B cell (primary cell): ENCODE measurements around the gene NCAPG2.

Source experiments
- EZH2 ChIP-seq: IDR thresholded peaks from 2 replicates; pipeline ENCODE4 v1.6.1; 2012; ENCODE audit warnings: borderline replicate concordance, low read depth, mild to moderate bottlenecking, moderate library complexity, low read length; ENCODE audit not compliant: insufficient read depth, poor library complexity, severe bottlenecking
- TF ChIP-seq, protein P1 (sequence below): fragments of 200-600 bp; IDR thresholded peaks from one replicate; pipeline ENCODE4 v1.8.0; 2022; ENCODE audit warnings: antibody characterized with exemption, mild to moderate bottlenecking

DNA sequence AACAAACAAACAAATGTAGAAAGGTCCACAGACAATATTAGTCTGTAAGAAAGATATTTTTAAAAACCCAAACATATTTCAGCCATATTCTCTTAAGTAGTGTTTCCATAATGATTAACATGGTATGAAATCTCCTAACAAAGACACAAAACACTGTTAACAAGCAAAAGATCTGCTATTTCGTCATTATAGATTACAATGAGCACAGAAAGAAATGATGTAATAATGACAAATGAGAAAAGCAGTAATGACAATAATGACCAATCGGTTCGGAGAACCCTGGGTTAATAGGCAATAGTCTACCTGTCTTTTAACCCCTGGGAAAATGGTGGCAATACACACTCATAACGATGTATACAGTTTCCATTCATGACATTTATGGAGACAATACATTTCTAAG is 39.5 kb upstream of the NCAPG2 start:
- TF ChIP-seq, protein P1, sequence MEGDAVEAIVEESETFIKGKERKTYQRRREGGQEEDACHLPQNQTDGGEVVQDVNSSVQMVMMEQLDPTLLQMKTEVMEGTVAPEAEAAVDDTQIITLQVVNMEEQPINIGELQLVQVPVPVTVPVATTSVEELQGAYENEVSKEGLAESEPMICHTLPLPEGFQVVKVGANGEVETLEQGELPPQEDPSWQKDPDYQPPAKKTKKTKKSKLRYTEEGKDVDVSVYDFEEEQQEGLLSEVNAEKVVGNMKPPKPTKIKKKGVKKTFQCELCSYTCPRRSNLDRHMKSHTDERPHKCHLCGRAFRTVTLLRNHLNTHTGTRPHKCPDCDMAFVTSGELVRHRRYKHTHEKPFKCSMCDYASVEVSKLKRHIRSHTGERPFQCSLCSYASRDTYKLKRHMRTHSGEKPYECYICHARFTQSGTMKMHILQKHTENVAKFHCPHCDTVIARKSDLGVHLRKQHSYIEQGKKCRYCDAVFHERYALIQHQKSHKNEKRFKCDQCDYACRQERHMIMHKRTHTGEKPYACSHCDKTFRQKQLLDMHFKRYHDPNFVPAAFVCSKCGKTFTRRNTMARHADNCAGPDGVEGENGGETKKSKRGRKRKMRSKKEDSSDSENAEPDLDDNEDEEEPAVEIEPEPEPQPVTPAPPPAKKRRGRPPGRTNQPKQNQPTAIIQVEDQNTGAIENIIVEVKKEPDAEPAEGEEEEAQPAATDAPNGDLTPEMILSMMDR = no peak
- TF ChIP-seq EZH2 = no peak
